PFSK-1 (cell line): ENCODE measurements around the gene CHTOP. TPM values are rescaled to one million over a fixed set of nuclear protein-coding genes. Genes with fewer than 3 reads are reported as not detected.

Experiments used
- FOXP2 ChIP-seq: optimal IDR thresholded peaks from 2 replicates; pipeline ENCODE3; 2011; ENCODE audit warnings: borderline replicate concordance, control low read depth, inconsistent platforms; ENCODE audit not compliant: insufficient read depth; ENCODE audit errors: extremely low read length, extremely low read depth
- POLR2AphosphoS5 ChIP-seq: IDR thresholded peaks from 2 replicates; pipeline ENCODE4 v1.6.1; 2012; ENCODE audit warnings: low read depth, mild to moderate bottlenecking, control low read depth, low read length, moderate library complexity
- SIN3A ChIP-seq: IDR thresholded peaks from 2 replicates; pipeline ENCODE4 v1.6.1; 2012; ENCODE audit warnings: mild to moderate bottlenecking, low read length, moderate library complexity, borderline replicate concordance; ENCODE audit not compliant: insufficient read depth
- TAF1 ChIP-seq: IDR thresholded peaks from 2 replicates; pipeline ENCODE4 v1.6.1; 2012; ENCODE audit warnings: low read length, control low read depth, borderline replicate concordance; ENCODE audit not compliant: insufficient read depth
- polyA plus RNA-seq: library from polyadenylated mRNA; unstranded; fragments of >200 nt; gene quantifications from one replicate; pipeline ENCODE4 v1.2.1, GENCODE V29; 2012; ENCODE audit warnings: low read depth, missing spikeins; ENCODE audit not compliant: insufficient read length
- TF ChIP-seq, protein P1 (sequence below), 2 experiments: IDR thresholded peaks; 2 replicates each; pipeline versions ENCODE4 v1.6.1 to v1.8.0; 2011 to 2012; ENCODE audit warnings: low read depth in 2 of 2, low read length in 2 of 2, control low read depth in 1 of 2, inconsistent platforms in 1 of 2, mild to moderate bottlenecking in 1 of 2, moderate library complexity in 1 of 2; ENCODE audit not compliant: insufficient read depth in 1 of 2

The CHTOP gene, protein sequence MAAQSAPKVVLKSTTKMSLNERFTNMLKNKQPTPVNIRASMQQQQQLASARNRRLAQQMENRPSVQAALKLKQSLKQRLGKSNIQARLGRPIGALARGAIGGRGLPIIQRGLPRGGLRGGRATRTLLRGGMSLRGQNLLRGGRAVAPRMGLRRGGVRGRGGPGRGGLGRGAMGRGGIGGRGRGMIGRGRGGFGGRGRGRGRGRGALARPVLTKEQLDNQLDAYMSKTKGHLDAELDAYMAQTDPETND
- polyA plus RNA-seq: 85.4 TPM

DNA sequence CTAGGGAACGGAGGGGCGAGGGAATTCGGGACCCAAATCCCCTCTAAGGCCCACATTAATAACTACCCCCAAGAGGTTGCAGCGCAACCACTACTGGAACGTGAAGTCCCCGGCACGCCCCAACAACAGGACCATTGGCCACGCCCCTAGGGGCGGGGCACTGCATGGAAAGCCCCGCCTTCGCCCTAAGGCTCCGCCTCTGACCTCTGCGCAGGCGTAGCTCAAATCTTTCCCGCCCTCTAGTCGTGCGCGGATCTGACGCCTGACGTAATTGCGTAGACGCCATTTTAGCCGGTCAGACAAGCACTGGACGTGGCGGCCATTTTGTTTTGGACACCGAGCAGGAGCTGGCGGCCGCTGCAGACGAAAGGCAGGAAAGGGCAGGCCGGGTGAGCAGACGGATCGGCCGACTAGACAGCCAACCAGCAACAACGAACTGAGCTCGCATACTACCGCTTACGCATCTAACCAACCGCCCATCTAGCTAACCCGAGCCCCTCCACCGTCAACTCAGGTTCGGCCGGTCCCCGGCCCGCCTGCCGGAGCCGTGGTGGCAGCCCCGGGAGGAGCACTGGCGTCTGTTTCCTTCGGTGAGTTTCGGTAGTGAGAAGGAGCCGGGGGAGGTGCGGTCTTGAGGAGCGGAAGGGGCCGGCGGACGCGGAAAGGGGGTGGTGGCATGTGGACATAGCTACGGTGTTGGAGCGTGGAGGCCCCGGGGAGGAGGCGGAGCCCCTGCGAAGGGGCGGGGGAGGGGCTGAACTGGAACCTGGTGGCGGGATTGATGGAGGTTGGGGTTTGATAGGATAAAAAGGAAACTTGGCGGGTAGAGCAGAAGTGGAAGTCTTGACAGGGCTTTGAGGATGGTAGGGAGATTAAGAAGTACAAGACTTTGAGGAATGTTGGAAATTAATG, at the start of gene CHTOP:
CHTOP (plus strand) TSS at position 313 of the 912 bp plus-strand sequence. CDS start 2,523 bp downstream, outside the sequence.
- TF ChIP-seq SIN3A (peak; percentile 91; the same call in 1 of the 2 replicates), FOXP2 (no peak), TAF1 (peak; percentile 90), POLR2AphosphoS5 (peak; percentile 96)
- TF ChIP-seq, protein P1, sequence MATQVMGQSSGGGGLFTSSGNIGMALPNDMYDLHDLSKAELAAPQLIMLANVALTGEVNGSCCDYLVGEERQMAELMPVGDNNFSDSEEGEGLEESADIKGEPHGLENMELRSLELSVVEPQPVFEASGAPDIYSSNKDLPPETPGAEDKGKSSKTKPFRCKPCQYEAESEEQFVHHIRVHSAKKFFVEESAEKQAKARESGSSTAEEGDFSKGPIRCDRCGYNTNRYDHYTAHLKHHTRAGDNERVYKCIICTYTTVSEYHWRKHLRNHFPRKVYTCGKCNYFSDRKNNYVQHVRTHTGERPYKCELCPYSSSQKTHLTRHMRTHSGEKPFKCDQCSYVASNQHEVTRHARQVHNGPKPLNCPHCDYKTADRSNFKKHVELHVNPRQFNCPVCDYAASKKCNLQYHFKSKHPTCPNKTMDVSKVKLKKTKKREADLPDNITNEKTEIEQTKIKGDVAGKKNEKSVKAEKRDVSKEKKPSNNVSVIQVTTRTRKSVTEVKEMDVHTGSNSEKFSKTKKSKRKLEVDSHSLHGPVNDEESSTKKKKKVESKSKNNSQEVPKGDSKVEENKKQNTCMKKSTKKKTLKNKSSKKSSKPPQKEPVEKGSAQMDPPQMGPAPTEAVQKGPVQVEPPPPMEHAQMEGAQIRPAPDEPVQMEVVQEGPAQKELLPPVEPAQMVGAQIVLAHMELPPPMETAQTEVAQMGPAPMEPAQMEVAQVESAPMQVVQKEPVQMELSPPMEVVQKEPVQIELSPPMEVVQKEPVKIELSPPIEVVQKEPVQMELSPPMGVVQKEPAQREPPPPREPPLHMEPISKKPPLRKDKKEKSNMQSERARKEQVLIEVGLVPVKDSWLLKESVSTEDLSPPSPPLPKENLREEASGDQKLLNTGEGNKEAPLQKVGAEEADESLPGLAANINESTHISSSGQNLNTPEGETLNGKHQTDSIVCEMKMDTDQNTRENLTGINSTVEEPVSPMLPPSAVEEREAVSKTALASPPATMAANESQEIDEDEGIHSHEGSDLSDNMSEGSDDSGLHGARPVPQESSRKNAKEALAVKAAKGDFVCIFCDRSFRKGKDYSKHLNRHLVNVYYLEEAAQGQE (IDR thresholded peaks at IDR 0.05; ENCODE audit: insufficient read depth in 1 of 2, low read depth in 2 of 2, low read length in 2 of 2): 0 out of 4 replicates have a peak, but pooled peaks of 1 of the 2 experiments have one; percentile 7

DNA sequence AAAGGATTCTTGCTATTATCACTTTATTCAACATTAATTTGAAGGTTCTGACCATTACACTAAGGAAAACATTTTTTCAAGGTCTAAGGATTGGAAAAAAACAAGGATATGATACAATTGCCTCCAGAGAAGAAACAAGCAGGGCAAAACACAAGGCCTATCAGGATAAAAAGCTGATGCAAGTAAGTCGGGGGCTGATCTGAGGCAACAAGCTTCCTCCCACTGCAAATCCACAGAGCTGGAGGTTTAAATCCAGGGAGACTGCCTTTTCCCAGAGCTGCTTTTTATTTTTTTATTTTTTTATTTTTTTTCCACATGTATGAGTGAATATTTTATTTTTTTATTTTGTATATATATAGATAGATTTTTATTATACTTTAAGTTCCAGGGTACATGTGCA, 48.9 kb upstream of the CHTOP start:
- TF ChIP-seq FOXP2 (no peak), SIN3A (no peak), POLR2AphosphoS5 (no peak), TAF1 (no peak)
- TF ChIP-seq, protein P1 (IDR thresholded peaks at IDR 0.05; ENCODE audit: insufficient read depth in 1 of 2, low read depth in 2 of 2, low read length in 2 of 2): no peak

DNA sequence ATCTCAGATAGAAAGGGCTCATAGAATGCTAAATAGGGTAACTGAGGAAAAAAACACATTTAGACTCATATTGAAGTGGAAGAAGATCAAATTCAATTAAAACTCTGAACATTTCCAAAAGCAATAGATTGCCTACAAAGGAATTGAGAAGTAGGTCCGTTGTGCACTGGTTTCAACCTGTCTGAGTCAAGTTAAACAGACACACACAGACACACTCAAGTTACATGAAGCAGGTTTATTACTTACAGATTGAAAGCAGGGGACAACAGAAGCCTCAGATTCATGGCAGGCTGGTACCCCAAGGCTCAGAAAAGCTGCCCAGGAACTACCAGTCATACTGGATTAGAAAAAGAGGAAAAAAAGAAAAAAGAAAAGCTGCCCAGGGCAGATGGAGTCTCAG, 47.5 kb upstream of the CHTOP start:
- no peak for TF ChIP-seq FOXP2
- TF ChIP-seq SIN3A: no peak
- TF ChIP-seq TAF1: no peak
- TF ChIP-seq, protein P1 (IDR thresholded peaks at IDR 0.05; ENCODE audit: insufficient read depth in 1 of 2, low read depth in 2 of 2, low read length in 2 of 2): no peak
- TF ChIP-seq POLR2AphosphoS5: no peak

DNA sequence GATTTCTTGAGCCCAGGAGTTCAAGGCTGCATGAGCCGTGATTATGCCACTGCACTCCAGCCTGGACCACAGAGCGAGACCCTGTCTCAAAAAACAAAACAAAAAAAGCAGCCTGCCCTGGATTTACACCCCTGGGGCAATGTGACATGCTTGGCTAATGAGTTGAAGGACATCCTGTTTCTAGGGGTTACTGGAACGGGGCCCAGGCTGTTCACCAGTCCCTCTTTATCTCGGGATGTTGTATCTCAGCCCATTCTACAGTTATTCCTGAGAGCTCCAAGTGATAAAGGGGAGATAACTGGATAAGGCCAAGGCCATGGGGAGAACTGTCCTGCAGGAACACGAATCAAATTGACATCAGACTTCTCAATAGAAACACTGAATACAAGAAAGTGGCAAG, 46.6 kb upstream of the CHTOP start:
- TF ChIP-seq FOXP2: no peak
- TF ChIP-seq, protein P1 (IDR thresholded peaks at IDR 0.05; ENCODE audit: insufficient read depth in 1 of 2, low read depth in 2 of 2, low read length in 2 of 2): 0 out of 4 replicates have a peak, but pooled peaks of 1 of the 2 experiments have one; percentile 7
